Skeletal muscle satellite cell (primary cell): ENCODE results near the gene SP5.

ENCODE experiments used
- H3K27me3 ChIP-seq: 2 replicates; pipeline ENCODE4 v1.7.0; 2013; ENCODE audit warnings: low read length; ENCODE audit not compliant: control insufficient read depth, insufficient read depth
- H3K36me3 ChIP-seq: 2 replicates; pipeline ENCODE4 v1.7.0; 2013; ENCODE audit warnings: mild to moderate bottlenecking, control low read depth, low read length; ENCODE audit not compliant: insufficient read depth
- H3K4me1 ChIP-seq: 2 replicates; pipeline ENCODE4 v1.7.0; 2013; ENCODE audit warnings: low read length; ENCODE audit not compliant: control insufficient read depth, insufficient read depth
- H3K4me2 ChIP-seq: 2 replicates; pipeline ENCODE4 v1.7.0; 2013; ENCODE audit warnings: mild to moderate bottlenecking, low read length
- H3K4me3 ChIP-seq: 2 replicates; pipeline ENCODE4 v1.7.0; 2013; ENCODE audit warnings: low read length
- H3K9ac ChIP-seq: 2 replicates; pipeline ENCODE4 v1.7.0; 2013; ENCODE audit warnings: mild to moderate bottlenecking, low read depth, low read length, moderate library complexity
- H3K9me3 ChIP-seq: replicated peaks from 2 replicates; pipeline ENCODE4 v1.7.0; 2013; ENCODE audit warnings: mild to moderate bottlenecking, control low read depth, low read length

The SP5 gene

DNA sequence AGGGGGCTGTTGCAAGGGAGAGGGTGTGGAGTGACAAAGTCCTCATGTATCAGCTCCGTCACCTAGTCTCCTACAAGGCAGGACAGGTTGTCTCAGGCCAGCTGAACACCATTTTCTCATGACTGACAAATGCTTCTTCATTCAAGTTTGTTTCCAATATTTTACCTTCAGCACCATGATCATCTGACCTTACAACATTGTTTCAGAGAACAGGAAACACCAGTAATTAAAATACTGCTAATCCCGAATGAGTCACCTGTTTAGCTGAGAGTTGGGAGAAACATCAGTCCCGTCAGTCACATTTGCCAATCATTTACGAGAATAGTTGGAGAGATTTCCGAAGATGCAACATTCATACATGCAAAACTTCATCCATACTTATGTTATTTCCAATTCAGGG lies 25.7 kb upstream of the SP5 start:
- Histone ChIP-seq H3K4me1 (no peaks in the 10 kb centered on the region), H3K9ac (no peak overlapping the region), H3K27me3 (peaks cover 10% of the 10 kb centered on the region), H3K36me3 (no peaks in the 10 kb centered on the region), H3K4me2 (no peak overlapping the region), H3K4me3 (no peak overlapping the region), H3K9me3 (no peaks in the 10 kb centered on the region)

DNA sequence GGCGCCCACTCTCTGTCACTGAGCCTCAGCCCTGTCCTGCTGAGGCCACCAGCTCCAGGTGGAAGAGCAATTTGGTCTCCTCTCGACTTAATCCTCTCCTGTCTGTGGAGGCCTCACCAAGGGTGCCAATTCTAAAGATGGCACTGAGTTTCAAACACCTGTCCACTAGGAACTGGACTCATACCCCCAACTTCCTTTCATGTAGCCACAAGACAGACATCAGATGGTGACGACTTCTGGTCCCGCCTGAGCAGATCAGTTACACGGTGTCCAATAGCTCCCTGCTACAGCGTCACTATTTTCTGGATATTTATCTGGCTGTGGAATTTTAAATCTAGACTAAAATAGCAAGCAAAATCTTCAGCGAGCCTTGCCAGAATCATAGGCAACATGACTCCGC lies 24.5 kb upstream of the SP5 start:
- no peaks in the 10 kb centered on the region for H3K36me3 ChIP-seq
- H3K9me3 ChIP-seq: no peaks in the 10 kb centered on the region
- no peak overlapping the region for H3K4me2 ChIP-seq
- H3K4me3 ChIP-seq: no peak overlapping the region
- H3K27me3 ChIP-seq: peaks cover 7% of the 10 kb centered on the region
- H3K4me1 ChIP-seq: peaks cover 2% of the 10 kb centered on the region
- H3K9ac ChIP-seq: no peak overlapping the region

DNA sequence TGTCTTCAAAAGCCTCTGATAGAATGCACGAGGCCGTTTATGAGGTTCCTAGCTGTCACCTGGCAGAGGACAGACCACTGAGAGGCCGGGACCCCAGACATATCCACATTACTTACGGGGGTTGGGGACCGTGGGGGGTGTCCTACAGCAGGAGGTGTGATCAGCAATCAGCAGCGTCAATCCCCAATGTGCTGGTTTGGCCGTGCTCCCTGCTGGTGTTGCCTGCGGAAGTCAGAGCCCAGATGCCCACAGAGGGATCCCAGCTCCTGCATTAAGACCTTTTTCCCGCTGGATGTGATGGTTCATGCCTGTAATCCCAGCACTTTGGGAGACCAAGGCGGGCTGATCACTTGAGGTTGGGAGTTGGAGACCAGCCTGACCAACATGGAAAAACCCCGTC lies 20.8 kb upstream of the SP5 start:
- H3K9ac ChIP-seq: no peak overlapping the region
- no peak overlapping the region for H3K4me2 ChIP-seq
- H3K36me3 ChIP-seq: no peaks in the 10 kb centered on the region
- H3K4me3 ChIP-seq: no peak overlapping the region
- H3K4me1 ChIP-seq: peaks cover 6% of the 10 kb centered on the region
- H3K9me3 ChIP-seq: no peaks in the 10 kb centered on the region
- peaks cover 5% of the 10 kb centered on the region for H3K27me3 ChIP-seq

DNA sequence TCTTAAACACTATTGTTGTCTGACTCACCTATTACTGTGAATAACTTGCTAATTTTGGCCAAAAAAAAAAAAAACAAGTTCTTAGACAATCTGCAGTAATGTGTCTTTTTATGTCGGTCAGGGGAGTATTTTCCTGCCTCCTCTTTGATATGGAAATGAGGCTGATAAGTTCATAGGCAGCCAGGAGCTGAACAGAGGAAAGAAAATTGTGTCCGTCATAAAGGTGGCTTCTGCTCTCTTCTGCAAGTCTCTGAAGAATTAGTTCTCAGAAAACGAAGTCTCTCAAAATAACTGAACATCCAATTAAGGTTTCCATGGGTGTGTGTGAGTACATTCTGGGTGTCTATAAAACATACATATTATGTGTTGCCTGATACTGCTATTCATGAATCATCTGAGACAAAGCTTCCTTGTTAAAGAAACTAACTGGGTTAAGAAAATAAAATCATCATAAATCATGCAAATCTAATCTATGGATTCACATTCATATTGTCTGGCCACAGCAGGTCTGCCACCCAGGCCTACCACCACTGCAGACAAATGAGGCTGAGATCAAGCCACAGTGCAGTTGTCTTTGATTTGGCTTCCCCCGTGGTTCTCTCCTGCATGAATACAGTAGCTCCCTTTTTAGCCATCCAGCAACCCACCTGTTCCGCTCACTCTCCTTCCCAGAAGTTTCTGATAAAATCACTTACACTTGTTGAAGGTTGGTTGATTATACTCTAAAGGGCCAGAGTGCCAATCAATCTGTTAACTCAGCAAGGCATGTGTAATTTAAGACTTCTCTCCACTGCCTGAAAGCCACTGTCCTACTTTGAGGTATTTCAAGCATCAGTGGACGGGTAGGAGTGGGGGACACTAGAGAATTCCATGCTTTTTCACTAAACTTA lies 19.4 kb upstream of the SP5 start:
- H3K4me2 ChIP-seq: no peak overlapping the region
- H3K9me3 ChIP-seq: no peaks in the 10 kb centered on the region
- H3K27me3 ChIP-seq: peaks cover 5% of the 10 kb centered on the region
- no peak overlapping the region for H3K4me3 ChIP-seq
- peaks cover 6% of the 10 kb centered on the region for H3K4me1 ChIP-seq
- H3K9ac ChIP-seq: no peak overlapping the region
- no peaks in the 10 kb centered on the region for H3K36me3 ChIP-seq

DNA sequence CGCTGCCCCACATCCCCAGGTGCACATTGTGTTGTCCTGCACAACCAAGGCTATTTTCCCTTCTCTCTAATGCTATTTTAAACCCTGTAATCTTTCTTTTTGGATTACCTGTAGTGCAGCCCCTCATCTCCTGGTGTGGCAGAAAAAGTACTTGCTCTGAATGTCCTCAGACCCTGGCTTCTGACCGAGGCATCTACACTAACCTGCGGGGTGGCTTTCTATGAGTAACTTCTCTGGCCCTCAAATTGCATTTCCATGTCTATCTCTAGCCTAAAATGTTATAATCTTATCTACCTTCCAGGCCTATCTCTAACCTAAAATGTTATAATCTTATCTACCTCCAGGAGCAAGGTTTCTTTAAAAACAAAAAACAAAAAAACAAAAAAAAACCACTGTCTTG lies 18.2 kb upstream of the SP5 start:
- no peak overlapping the region for H3K9ac ChIP-seq
- H3K27me3 ChIP-seq: peaks cover 6% of the 10 kb centered on the region
- no peak overlapping the region for H3K4me2 ChIP-seq
- no peaks in the 10 kb centered on the region for H3K36me3 ChIP-seq
- H3K4me1 ChIP-seq: peaks cover 6% of the 10 kb centered on the region
- H3K4me3 ChIP-seq: no peak overlapping the region
- H3K9me3 ChIP-seq: no peaks in the 10 kb centered on the region

DNA sequence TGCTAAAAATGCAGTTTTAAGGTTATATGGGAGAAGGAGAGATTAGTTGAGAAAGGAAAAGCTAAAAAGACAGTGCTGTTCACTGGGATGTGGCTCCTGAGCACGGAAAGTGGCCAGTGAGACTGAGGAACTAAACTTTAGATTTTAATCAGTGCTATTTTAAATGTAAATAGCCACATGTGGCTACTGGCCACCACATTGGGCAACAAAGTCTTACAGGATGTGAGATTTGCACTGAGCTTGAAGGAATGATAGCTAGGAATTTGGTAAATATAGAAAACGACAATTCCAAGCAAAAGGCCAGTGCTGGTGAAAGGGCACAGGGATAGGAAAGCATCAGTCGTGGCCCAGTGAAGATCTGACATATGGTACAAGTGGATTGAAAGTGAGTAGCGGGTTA lies 14.1 kb upstream of the SP5 start:
- Histone ChIP-seq H3K36me3 (no peaks in the 10 kb centered on the region), H3K4me1 (peaks cover under 1% of the 10 kb centered on the region), H3K27me3 (peaks cover 17% of the 10 kb centered on the region), H3K4me2 (no peak overlapping the region), H3K9ac (no peak overlapping the region), H3K9me3 (no peaks in the 10 kb centered on the region), H3K4me3 (no peak overlapping the region)

DNA sequence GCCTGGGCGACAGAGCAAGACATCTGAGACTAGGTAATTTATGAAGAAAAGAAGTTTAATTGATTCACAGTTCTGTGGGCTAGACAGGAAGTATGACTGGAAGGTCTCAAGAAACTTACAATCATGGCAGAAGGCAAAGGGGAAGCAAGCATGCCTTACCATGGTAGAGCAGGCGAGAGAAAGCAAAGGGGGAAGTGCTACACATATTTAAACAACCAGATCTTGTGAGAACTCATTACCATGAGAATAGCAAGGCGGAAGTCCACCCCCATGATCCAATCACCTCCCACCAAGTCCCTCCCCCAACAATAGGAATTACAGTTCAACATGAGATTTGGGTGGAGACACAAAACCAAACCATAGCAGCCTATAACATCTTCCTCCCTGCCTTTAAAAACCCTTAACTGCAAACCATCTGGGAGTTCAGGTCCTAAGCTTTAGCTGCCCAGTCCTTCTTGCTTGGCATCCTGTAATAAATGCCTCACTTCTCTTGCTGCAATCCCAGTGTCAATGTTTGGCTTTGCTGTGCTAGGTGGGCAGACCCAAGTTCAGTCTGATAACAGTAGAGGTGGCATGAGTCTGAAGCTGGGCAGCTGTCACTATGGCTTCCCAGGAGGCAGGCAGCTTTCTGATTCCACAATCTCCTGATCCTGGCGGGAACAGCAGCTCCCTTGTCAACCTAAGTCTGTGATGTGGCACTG lies 11.2 kb upstream of the SP5 start:
- no peak overlapping the region for H3K4me3 ChIP-seq
- peaks cover 37% of the 10 kb centered on the region for H3K27me3 ChIP-seq
- no peaks in the 10 kb centered on the region for H3K36me3 ChIP-seq
- no peak overlapping the region for H3K4me2 ChIP-seq
- no peak overlapping the region for H3K9ac ChIP-seq
- no peaks in the 10 kb centered on the region for H3K4me1 ChIP-seq
- no peaks in the 10 kb centered on the region for H3K9me3 ChIP-seq

DNA sequence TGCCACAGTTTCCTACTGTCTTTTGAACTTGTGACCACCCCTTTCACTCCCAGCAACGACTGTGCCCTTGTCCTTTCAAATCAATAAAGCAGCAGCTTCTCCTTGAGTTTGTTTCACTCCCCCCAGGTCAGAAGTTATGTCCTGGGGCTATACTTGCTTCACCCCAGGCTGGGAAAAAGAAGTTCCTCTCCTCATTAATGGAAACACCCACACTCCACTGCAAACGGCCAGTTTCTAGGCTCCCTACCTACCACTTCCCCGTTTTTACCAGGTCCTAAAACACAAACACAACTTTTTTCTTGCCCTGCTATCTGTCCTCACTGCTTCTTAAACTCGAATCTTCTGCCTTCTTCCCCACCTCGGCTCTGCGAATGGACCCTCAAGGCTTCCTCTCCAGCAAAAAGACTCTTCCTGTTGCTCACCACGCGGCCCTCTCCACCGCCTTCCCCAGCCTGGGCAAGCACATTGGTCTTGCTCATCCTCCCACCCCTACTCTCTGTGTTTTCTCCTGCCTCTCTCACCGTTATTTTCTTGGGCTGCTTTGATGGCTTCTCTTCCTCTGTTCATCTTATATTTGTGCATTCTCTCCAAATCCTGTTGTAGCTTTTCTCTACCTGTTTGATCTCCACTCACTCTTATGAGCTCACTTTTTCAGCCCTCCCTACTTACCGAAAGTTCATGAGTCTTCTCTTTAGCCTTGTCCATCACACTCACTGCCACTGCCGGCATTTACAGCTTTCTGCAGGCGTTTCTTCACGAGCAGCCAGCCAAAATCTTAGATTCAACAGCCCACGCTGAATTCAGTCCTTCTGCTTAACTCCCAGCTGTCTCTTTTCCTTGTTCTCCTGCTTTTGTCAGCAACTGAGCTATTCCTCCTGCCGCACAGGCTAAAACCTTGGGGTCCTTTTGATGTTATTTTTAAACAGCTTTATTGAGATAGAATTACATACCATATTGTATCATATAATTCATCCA lies 7.0 kb upstream of the SP5 start:
- H3K4me3 ChIP-seq: no peak overlapping the region
- H3K9me3 ChIP-seq: no peaks in the 10 kb centered on the region
- peaks cover 65% of the 10 kb centered on the region for H3K27me3 ChIP-seq
- H3K9ac ChIP-seq: no peak overlapping the region
- no peaks in the 10 kb centered on the region for H3K36me3 ChIP-seq
- H3K4me1 ChIP-seq: no peaks in the 10 kb centered on the region
- no peak overlapping the region for H3K4me2 ChIP-seq

DNA sequence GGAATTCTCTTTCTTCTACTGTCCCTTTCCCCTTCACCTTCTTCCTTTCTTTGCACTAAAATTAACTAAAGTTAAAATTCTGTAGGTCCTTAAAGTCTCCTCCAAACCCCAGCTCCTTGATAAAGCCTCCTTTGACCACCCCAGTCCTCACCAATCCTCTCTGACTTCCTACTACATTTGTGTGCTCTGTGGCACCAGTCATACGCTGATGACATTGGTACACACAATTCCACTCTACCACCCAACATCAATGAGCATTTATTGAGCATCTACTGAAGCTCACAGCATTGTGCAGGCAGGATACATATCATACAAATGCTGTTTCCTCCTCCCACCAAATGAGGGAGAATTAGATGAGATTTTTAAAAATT lies 4.5 kb upstream of the SP5 start:
- Histone ChIP-seq H3K9ac (no peak overlapping the region), H3K36me3 (no peaks in the 10 kb centered on the region), H3K9me3 (no peaks in the 10 kb centered on the region), H3K4me2 (no peak overlapping the region), H3K4me1 (peaks cover 16% of the 10 kb centered on the region), H3K27me3 (peaks cover 82% of the 10 kb centered on the region), H3K4me3 (no peak overlapping the region)

DNA sequence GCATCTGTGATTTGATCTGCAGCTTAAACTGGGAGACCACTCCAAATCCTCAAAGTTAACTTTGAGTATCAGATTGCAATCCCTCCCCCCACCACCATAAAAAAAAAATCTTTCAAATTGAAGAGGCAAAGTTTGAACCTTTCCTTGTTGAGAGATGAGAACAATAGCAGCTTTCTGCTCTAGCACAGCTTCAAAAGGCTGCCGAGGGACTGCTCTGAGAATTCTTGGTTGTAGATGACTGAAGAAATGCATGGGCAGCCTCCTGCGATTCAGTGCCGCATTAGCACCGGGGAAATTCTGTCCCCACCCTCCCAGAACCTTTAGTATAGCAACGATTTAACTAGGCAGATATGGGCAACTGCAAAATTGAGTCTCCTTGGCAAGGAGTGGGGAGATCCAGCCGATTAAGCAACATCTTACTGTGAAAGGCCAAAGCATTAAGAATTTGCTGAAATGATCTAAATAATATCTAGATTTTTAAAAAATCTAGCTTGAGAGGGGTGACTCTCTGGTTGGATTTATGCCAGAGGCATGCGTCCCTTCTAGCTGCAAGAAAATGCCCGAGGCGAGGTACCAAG lies 3.9 kb upstream of the SP5 start:
- Histone ChIP-seq H3K27me3 (peaks cover 87% of the 10 kb centered on the region), H3K9ac (no peak overlapping the region), H3K36me3 (no peaks in the 10 kb centered on the region), H3K4me3 (no peak overlapping the region), H3K9me3 (no peaks in the 10 kb centered on the region), H3K4me2 (no peak overlapping the region), H3K4me1 (peaks cover 19% of the 10 kb centered on the region)
